MM.1S (cell line): ENCODE measurements around the gene POLR2H.

ENCODE experiments used
- DNase-seq: peaks from one replicate; pipeline ENCODE4 v3.0.0-alpha.2; 2015
- H2AFZ ChIP-seq: fragments of 300-600 bp; sonication (generic); 2 replicates; pipeline ENCODE4 v1.6.0; 2016; ENCODE audit warnings: antibody characterized with exemption, low read length
- H3F3A ChIP-seq: fragments of 300-600 bp; sonication (generic); 2 replicates; pipeline ENCODE4 v1.6.1; 2016; ENCODE audit warnings: mild to moderate bottlenecking, antibody characterized with exemption, low read length, moderate library complexity, mixed read lengths; ENCODE audit not compliant: insufficient read depth
- H3K27ac ChIP-seq: fragments of 300-600 bp; sonication (generic); 2 replicates; pipeline ENCODE4 v1.5.1; 2016; ENCODE audit warnings: mild to moderate bottlenecking, low read length
- H3K27me3 ChIP-seq: fragments of 300-600 bp; sonication (generic); replicated peaks from 2 replicates; pipeline ENCODE4 v1.6.0; 2016; ENCODE audit warnings: low read length; ENCODE audit not compliant: insufficient read depth
- H3K36me3 ChIP-seq: fragments of 300-600 bp; sonication (generic); replicated peaks from 2 replicates; pipeline ENCODE4 v1.6.1; 2016; ENCODE audit warnings: mild to moderate bottlenecking, low read length, mixed read lengths; ENCODE audit not compliant: insufficient read depth
- H3K4me1 ChIP-seq: fragments of 300-600 bp; sonication (generic); 2 replicates; pipeline ENCODE4 v1.6.1; 2016; ENCODE audit warnings: low read length, mixed read lengths
- H3K4me2 ChIP-seq: fragments of 300-600 bp; sonication (generic); 2 replicates; pipeline ENCODE4 v1.6.0; 2016; ENCODE audit warnings: low read depth, low read length
- H3K4me3 ChIP-seq: fragments of 300-600 bp; sonication (generic); 2 replicates; pipeline ENCODE4 v1.5.1; 2016; ENCODE audit warnings: low read length, mixed read lengths
- H3K79me2 ChIP-seq: fragments of 300-600 bp; sonication (generic); 2 replicates; pipeline ENCODE4 v1.6.1; 2016; ENCODE audit warnings: mixed run types, low read length, mixed read lengths
- H3K9ac ChIP-seq: fragments of 300-600 bp; sonication (generic); 2 replicates; pipeline ENCODE4 v1.6.1; 2016; ENCODE audit warnings: low read length, mixed read lengths
- H3K9me2 ChIP-seq: fragments of 300-600 bp; sonication (generic); replicated peaks from 2 replicates; pipeline ENCODE4 v1.6.1; 2016; ENCODE audit warnings: mild to moderate bottlenecking, low read length, mixed read lengths; ENCODE audit not compliant: insufficient read depth
- H3K9me3 ChIP-seq: fragments of 300-600 bp; sonication (generic); replicated peaks from 2 replicates; pipeline ENCODE4 v1.6.1; 2016; ENCODE audit warnings: mild to moderate bottlenecking, low read length, mixed read lengths; ENCODE audit not compliant: insufficient read depth
- H4K20me1 ChIP-seq: fragments of 300-600 bp; sonication (generic); 2 replicates; pipeline ENCODE4 v1.6.1; 2016; ENCODE audit warnings: mild to moderate bottlenecking, low read length, moderate library complexity, mixed read lengths; ENCODE audit not compliant: insufficient read depth
- EZH2 ChIP-seq: fragments of 300-600 bp; sonication (generic); optimal IDR thresholded peaks from 2 replicates; pipeline ENCODE3; 2017; ENCODE audit warnings: low read depth, mild to moderate bottlenecking, antibody characterized with exemption, low read length, mixed read lengths
- EZH2phosphoT487 ChIP-seq: fragments of 300-600 bp; sonication (generic); IDR thresholded peaks from 2 replicates; pipeline ENCODE4 v1.6.1; 2018; ENCODE audit warnings: antibody characterized with exemption, low read length
- TF ChIP-seq, protein P1 (sequence below): fragments of 300-600 bp; sonication (generic); IDR thresholded peaks from 2 replicates; pipeline ENCODE4 v1.5.1; 2016; ENCODE audit warnings: antibody characterized with exemption, low read length, mixed read lengths

POLR2H gene

DNA sequence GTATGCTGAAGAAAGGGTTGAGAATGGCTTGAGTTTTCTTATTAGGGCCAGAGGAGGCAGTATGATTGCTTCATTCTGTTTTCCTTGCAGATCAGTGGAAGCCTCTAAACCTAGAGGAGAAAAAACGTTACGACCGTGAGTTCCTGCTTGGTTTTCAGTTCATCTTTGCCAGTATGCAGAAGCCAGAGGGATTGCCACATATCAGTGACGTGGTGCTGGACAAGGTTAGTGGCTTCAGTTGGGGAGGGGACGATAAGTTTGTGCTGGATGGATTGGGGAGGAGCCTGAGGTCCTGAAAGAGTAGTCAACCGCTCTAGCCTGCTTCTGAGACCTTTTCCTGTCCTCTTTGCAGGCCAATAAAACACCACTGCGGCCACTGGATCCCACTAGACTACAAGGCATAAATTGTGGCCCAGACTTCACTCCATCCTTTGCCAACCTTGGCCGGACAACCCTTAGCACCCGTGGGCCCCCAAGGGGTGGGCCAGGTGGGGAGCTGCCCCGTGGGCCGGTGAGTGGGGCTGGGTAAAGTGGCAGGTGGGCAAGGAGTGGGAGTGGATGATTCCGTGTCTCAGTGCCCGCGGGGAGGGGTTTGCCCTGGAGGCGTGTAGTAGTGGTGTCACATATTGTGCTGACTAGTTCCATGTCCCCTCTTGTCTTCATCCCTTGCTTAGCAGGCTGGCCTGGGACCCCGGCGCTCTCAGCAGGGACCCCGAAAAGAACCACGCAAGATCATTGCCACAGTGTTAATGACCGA, 38.6 kb upstream of the POLR2H start:
- no peaks in the 10 kb centered on the region for H3F3A ChIP-seq
- TF ChIP-seq EZH2phosphoT487, result no peak
- TF ChIP-seq, protein P1, sequence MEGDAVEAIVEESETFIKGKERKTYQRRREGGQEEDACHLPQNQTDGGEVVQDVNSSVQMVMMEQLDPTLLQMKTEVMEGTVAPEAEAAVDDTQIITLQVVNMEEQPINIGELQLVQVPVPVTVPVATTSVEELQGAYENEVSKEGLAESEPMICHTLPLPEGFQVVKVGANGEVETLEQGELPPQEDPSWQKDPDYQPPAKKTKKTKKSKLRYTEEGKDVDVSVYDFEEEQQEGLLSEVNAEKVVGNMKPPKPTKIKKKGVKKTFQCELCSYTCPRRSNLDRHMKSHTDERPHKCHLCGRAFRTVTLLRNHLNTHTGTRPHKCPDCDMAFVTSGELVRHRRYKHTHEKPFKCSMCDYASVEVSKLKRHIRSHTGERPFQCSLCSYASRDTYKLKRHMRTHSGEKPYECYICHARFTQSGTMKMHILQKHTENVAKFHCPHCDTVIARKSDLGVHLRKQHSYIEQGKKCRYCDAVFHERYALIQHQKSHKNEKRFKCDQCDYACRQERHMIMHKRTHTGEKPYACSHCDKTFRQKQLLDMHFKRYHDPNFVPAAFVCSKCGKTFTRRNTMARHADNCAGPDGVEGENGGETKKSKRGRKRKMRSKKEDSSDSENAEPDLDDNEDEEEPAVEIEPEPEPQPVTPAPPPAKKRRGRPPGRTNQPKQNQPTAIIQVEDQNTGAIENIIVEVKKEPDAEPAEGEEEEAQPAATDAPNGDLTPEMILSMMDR, result no peak
- TF ChIP-seq EZH2, result no peak
- no peaks in the 10 kb centered on the region for H3K9me3 ChIP-seq
- no peak overlapping the region for H3K27ac ChIP-seq
- H3K9me2 ChIP-seq, result no peaks in the 10 kb centered on the region
- no peak overlapping the region for H3K9ac ChIP-seq
- H3K36me3 ChIP-seq, result peaks cover 83% of the 10 kb centered on the region
- H3K79me2 ChIP-seq, result peaks cover 99% of the 10 kb centered on the region
- H3K4me3 ChIP-seq, result no peak overlapping the region
- H3K27me3 ChIP-seq, result no peaks in the 10 kb centered on the region
- DNase-seq, result no peak
- no peaks in the 10 kb centered on the region for H3K4me1 ChIP-seq
- H4K20me1 ChIP-seq, result peaks cover 34% of the 10 kb centered on the region
- no peak overlapping the region for H3K4me2 ChIP-seq
- H2AFZ ChIP-seq, result no peak overlapping the region

DNA sequence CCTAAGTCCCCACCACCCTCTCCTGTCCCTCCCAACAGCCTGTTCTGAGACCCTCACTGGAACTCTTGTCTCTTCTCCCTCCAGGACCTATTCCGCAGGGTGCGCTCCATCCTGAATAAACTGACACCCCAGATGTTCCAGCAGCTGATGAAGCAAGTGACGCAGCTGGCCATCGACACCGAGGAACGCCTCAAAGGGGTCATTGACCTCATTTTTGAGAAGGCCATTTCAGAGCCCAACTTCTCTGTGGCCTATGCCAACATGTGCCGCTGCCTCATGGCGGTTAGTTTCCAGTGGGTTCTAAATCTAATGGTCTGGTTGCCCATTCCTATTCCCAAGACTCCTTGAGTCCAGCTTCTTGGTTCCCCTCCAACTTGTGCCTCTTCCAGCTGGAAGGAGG, 37.8 kb upstream of the POLR2H start:
- peaks cover 97% of the 10 kb centered on the region for H3K79me2 ChIP-seq
- H3K4me2 ChIP-seq, result no peak overlapping the region
- H3K27ac ChIP-seq, result no peak overlapping the region
- no peak for DNase-seq
- H3F3A ChIP-seq, result peaks cover 2% of the 10 kb centered on the region; the same call in 1 of the 2 replicates
- no peak for TF ChIP-seq EZH2phosphoT487
- no peak for TF ChIP-seq EZH2
- TF ChIP-seq, protein P1, result no peak
- H3K9me3 ChIP-seq, result no peaks in the 10 kb centered on the region
- peaks cover 30% of the 10 kb centered on the region for H4K20me1 ChIP-seq
- no peak overlapping the region for H3K9ac ChIP-seq
- H3K36me3 ChIP-seq, result peaks cover 88% of the 10 kb centered on the region
- H3K4me3 ChIP-seq, result no peak overlapping the region
- no peaks in the 10 kb centered on the region for H3K9me2 ChIP-seq
- no peak overlapping the region for H2AFZ ChIP-seq
- no peaks in the 10 kb centered on the region for H3K4me1 ChIP-seq
- H3K27me3 ChIP-seq, result no peaks in the 10 kb centered on the region

DNA sequence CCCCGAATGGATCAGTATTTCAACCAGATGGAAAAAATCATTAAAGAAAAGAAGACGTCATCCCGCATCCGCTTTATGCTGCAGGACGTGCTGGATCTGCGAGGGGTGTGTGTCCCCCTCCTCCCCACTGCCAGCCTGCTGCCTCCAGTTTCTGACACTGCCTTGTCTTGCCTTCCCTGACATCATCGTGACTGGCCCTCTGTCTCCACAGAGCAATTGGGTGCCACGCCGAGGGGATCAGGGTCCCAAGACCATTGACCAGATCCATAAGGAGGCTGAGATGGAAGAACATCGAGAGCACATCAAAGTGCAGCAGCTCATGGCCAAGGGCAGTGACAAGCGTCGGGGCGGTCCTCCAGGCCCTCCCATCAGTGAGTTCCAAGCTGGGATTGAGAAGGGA, 36.2 kb upstream of the POLR2H start:
- peaks cover 6% of the 10 kb centered on the region; the same call in 1 of the 2 replicates for H3F3A ChIP-seq
- no peaks in the 10 kb centered on the region for H3K9me2 ChIP-seq
- no peak overlapping the region for H3K4me3 ChIP-seq
- DNase-seq, result no peak
- peaks cover 16% of the 10 kb centered on the region; the same call in 1 of the 2 replicates for H4K20me1 ChIP-seq
- peaks cover 81% of the 10 kb centered on the region for H3K36me3 ChIP-seq
- peaks cover 92% of the 10 kb centered on the region for H3K79me2 ChIP-seq
- H3K9me3 ChIP-seq, result no peaks in the 10 kb centered on the region
- no peaks in the 10 kb centered on the region for H3K27me3 ChIP-seq
- TF ChIP-seq EZH2phosphoT487, result no peak
- TF ChIP-seq, protein P1, result no peak
- TF ChIP-seq EZH2, result no peak
- no peak overlapping the region for H2AFZ ChIP-seq
- H3K27ac ChIP-seq, result no peak overlapping the region
- no peak overlapping the region for H3K4me2 ChIP-seq
- no peak overlapping the region for H3K9ac ChIP-seq
- no peaks in the 10 kb centered on the region for H3K4me1 ChIP-seq
